H1 (cell line): ENCODE measurements around the gene CCDC174. TPM values are rescaled to one million over a fixed set of nuclear protein-coding genes. Genes with fewer than 3 reads are reported as not detected.

ENCODE experiments used
- CHD1 ChIP-seq: IDR thresholded peaks from 2 replicates; pipeline ENCODE4 v1.6.1; 2012; ENCODE audit warnings: low read depth, low read length, improper control_type of control experiment
- CHD2 ChIP-seq: IDR thresholded peaks from 2 replicates; pipeline ENCODE4 v1.6.1; 2012; ENCODE audit warnings: low read length, improper control_type of control experiment
- EGR1 ChIP-seq: IDR thresholded peaks from 2 replicates; pipeline ENCODE4 v1.6.1; 2011; ENCODE audit warnings: low read depth, low read length, borderline replicate concordance
- EZH2 ChIP-seq: fragments of 200-600 bp; sonication (generic); IDR thresholded peaks from 2 replicates; pipeline ENCODE4 v1.7.1; 2012; ENCODE audit warnings: low read depth, mild to moderate bottlenecking, moderate library complexity, low read length, inconsistent platforms; ENCODE audit not compliant: severe bottlenecking
- HDAC2 ChIP-seq, 2 experiments: fragments of 300-600 bp in 1 of 2; sonication (generic) in 1 of 2; IDR thresholded peaks; 2 replicates each; pipeline ENCODE4 v1.6.1; 2011 to 2012; ENCODE audit warnings: low read depth in 2 of 2, low read length in 2 of 2, mild to moderate bottlenecking in 2 of 2, moderate library complexity in 2 of 2, borderline replicate concordance in 1 of 2, inconsistent platforms in 1 of 2
- HDAC6 ChIP-seq: IDR thresholded peaks from one replicate; pipeline ENCODE4 v1.7.1; 2012; ENCODE audit warnings: low read depth, mild to moderate bottlenecking, inconsistent platforms, low read length, moderate library complexity
- JUN ChIP-seq: IDR thresholded peaks from 2 replicates; pipeline ENCODE4 v1.6.1; 2011; ENCODE audit warnings: low read depth, mild to moderate bottlenecking, improper control_type of control experiment, low read length
- KDM4A ChIP-seq: IDR thresholded peaks from one replicate; pipeline ENCODE4 v1.7.1; 2012; ENCODE audit warnings: low read depth, mild to moderate bottlenecking, moderate library complexity, low read length, inconsistent platforms; ENCODE audit not compliant: severe bottlenecking
- PHF8 ChIP-seq: fragments of 200-600 bp; sonication (generic); conservative IDR thresholded peaks from 2 replicates; pipeline ENCODE4 v1.7.1; 2012; ENCODE audit warnings: low read depth, mild to moderate bottlenecking, inconsistent platforms, low read length, moderate library complexity
- RBBP5 ChIP-seq: IDR thresholded peaks from 2 replicates; pipeline ENCODE4 v1.7.1; 2012; ENCODE audit warnings: low read depth, mild to moderate bottlenecking, inconsistent platforms, low read length, moderate library complexity, borderline replicate concordance
- RXRA ChIP-seq: IDR thresholded peaks from 2 replicates; pipeline ENCODE4 v1.6.1; 2011; ENCODE audit warnings: low read depth, mild to moderate bottlenecking, low read length, moderate library complexity; ENCODE audit not compliant: insufficient read depth
- SAP30 ChIP-seq: fragments of 300-600 bp; sonication (generic); IDR thresholded peaks from 2 replicates; pipeline ENCODE4 v1.7.1; 2012; ENCODE audit warnings: low read length, moderate library complexity, mild to moderate bottlenecking, inconsistent platforms; ENCODE audit not compliant: insufficient read depth, insufficient replicate concordance
- SIRT6 ChIP-seq: IDR thresholded peaks from one replicate; pipeline ENCODE4 v1.7.1; 2012; ENCODE audit warnings: low read length, inconsistent platforms
- TCF12 ChIP-seq: IDR thresholded peaks from 2 replicates; pipeline ENCODE4 v1.6.1; 2011; ENCODE audit warnings: low read depth, mild to moderate bottlenecking, low read length
- TEAD4 ChIP-seq: IDR thresholded peaks from 2 replicates; pipeline ENCODE4 v1.6.1; 2012; ENCODE audit warnings: low read depth, low read length, inconsistent platforms, mixed read lengths
- USF2 ChIP-seq: IDR thresholded peaks from 2 replicates; pipeline ENCODE4 v1.6.1; 2011; ENCODE audit warnings: low read length, improper control_type of control experiment
- YY1 ChIP-seq: IDR thresholded peaks from 2 replicates; pipeline ENCODE4 v1.6.1; 2011; ENCODE audit warnings: low read depth, mild to moderate bottlenecking, low read length
- polyA plus RNA-seq, 7 experiments: library from polyadenylated mRNA; depleted of rRNA in 3 of 7; stranded (reverse) in 5 of 7; unstranded in 2 of 7; fragments of >200 nt in 5 of 7; fragments of 200-250 nt in 2 of 7; gene quantifications; 1 replicate in 5 of 7; 2 replicates in 1 of 7; 4 replicates in 1 of 7; pipeline versions ENCODE4 v1.2.1 to v1.2.3, GENCODE V29; 2011 to 2013; ENCODE audit warnings: missing spikeins in 2 of 7, mixed read lengths in 2 of 7
- total RNA-seq: library from RNA; stranded (reverse); fragmentation: NEBNext Ultra II Directional; extraction: Animal tissue kit (Norgen Biotek cat#: 25700); gene quantifications from 2 replicates; pipeline ENCODE4 v1.2.1, GENCODE V29; 2021
- TF ChIP-seq, protein P1 (sequence below): IDR thresholded peaks from 2 replicates; pipeline ENCODE4 v1.6.1; 2012; ENCODE audit warnings: inconsistent platforms
- TF ChIP-seq, protein P2 (sequence below), 3 experiments: IDR thresholded peaks; 1 replicate in 2 of 3; 2 replicates in 1 of 3; pipeline versions ENCODE4 v1.5.1 to v1.6.1; 2011; ENCODE audit warnings: low read length in 3 of 3, mild to moderate bottlenecking in 3 of 3, inconsistent platforms in 2 of 3, low read depth in 1 of 3, moderate library complexity in 1 of 3; ENCODE audit not compliant: insufficient read depth in 1 of 3; ENCODE audit errors: control extremely low read depth in 1 of 3

Gene CCDC174
- total and polyA plus RNA-seq, 2 of the 8 experiments (the other 6 are each of a cell fraction or from before 2014, with no cell fraction given) = 3.5 to 11.9 TPM

DNA sequence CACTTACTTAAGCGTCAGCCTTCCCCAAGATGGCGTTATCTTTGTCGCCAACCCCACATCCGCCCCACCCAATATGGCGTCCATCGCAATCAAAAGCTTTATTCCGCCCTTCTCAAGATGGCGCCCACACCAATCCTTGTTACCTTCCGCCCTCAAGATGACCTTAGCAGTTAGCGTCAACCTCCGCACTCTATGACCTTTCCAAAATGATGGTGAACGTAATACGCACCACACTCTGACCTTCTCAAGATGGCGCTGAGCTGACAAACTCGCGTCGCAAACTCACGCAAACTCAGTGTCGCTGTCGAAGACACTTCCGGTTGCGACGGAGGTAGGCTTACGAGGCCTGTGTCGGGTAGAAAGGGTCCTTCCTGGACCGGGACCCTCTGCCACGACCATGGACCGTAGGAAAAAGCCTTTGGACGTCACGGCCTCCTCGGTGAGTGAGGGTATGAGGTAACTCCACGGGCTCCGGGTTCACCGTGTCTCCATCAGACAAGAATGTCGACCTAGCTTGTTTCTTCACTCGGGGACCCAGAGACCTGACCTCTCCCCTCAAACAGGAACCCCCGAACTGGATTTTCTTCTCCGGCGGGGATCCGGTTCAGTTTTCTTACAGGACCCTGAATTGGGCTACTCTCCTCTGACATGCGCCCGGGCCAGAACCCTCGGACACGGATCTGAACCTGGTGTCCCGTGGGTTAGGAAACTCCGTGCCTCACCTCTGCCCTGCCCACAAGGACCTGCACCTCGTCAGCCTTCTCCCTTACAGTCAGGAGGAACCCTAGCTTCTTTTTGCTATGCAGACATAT lies at the start of gene CCDC174 (continued):
- peak; percentile 66; the same call in 1 of the 2 replicates for TF ChIP-seq RBBP5
- TF ChIP-seq, protein P1, sequence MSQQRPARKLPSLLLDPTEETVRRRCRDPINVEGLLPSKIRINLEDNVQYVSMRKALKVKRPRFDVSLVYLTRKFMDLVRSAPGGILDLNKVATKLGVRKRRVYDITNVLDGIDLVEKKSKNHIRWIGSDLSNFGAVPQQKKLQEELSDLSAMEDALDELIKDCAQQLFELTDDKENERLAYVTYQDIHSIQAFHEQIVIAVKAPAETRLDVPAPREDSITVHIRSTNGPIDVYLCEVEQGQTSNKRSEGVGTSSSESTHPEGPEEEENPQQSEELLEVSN = no peak
- peak; percentile 94 for TF ChIP-seq PHF8
- TF ChIP-seq, protein P2, sequence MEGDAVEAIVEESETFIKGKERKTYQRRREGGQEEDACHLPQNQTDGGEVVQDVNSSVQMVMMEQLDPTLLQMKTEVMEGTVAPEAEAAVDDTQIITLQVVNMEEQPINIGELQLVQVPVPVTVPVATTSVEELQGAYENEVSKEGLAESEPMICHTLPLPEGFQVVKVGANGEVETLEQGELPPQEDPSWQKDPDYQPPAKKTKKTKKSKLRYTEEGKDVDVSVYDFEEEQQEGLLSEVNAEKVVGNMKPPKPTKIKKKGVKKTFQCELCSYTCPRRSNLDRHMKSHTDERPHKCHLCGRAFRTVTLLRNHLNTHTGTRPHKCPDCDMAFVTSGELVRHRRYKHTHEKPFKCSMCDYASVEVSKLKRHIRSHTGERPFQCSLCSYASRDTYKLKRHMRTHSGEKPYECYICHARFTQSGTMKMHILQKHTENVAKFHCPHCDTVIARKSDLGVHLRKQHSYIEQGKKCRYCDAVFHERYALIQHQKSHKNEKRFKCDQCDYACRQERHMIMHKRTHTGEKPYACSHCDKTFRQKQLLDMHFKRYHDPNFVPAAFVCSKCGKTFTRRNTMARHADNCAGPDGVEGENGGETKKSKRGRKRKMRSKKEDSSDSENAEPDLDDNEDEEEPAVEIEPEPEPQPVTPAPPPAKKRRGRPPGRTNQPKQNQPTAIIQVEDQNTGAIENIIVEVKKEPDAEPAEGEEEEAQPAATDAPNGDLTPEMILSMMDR (IDR thresholded peaks at IDR 0.05; ENCODE audit: control extremely low read depth in 1 of 3, insufficient read depth in 1 of 3, low read depth in 1 of 3, low read length in 3 of 3) = no peak
- peak; percentile 83 for TF ChIP-seq CHD2
- no peak for TF ChIP-seq SIRT6
- TF ChIP-seq KDM4A = peak; percentile 95
- peak; percentile 100 for TF ChIP-seq YY1
- TF ChIP-seq HDAC6 = no peak
- TF ChIP-seq CHD1 = no peak
- TF ChIP-seq TCF12 = 0 out of 2 replicates have a peak, but pooled peaks have one; percentile 13
- no peak for TF ChIP-seq EZH2
- TF ChIP-seq HDAC2 (IDR thresholded peaks at IDR 0.05; ENCODE audit: borderline replicate concordance in 1 of 2, low read depth in 2 of 2, low read length in 2 of 2) = no peak; a peak in 1 of 4 replicates
- 0 out of 2 replicates have a peak, but pooled peaks have one; percentile 69 for TF ChIP-seq RXRA
- no peak for TF ChIP-seq JUN
- TF ChIP-seq SAP30 = no peak
- no peak for TF ChIP-seq EGR1
- TF ChIP-seq TEAD4 = no peak
- TF ChIP-seq USF2 = no peak
